SU-DHL-6 (cell line): Measurements from ENCODE around the gene HBZ.

Source experiments
- H2AFZ ChIP-seq: fragments of 200-600 bp; sonication (generic); 2 replicates; pipeline ENCODE4 v1.6.1; 2014; ENCODE audit warnings: low read depth, mild to moderate bottlenecking, moderate library complexity, mixed read lengths, antibody characterized with exemption, low read length; ENCODE audit not compliant: severe bottlenecking
- H3F3A ChIP-seq: fragments of 200-600 bp; shearing (Covaris generic); 2 replicates; pipeline ENCODE4 v1.6.0; 2016; ENCODE audit warnings: antibody characterized with exemption, mild to moderate bottlenecking; ENCODE audit not compliant: insufficient read depth
- H3K27ac ChIP-seq: fragments of 200-600 bp; sonication (generic); 2 replicates; pipeline ENCODE4 v1.5.1; 2016; ENCODE audit warnings: low read depth, mild to moderate bottlenecking, low read length, moderate library complexity, mixed read lengths
- H3K27me3 ChIP-seq: fragments of 200-600 bp; sonication (generic), shearing (Covaris generic); 2 replicates; pipeline ENCODE4 v1.6.0; 2014; ENCODE audit warnings: mild to moderate bottlenecking, low read length
- H3K36me3 ChIP-seq: fragments of 200-600 bp; sonication (generic); 2 replicates; pipeline ENCODE4 v1.6.1; 2014; ENCODE audit warnings: mild to moderate bottlenecking, low read length, mixed read lengths
- H3K4me2 ChIP-seq: fragments of 300-600, 200-600 bp; shearing (Covaris generic), sonication (generic); 2 replicates; pipeline ENCODE4 v1.6.0; 2014; ENCODE audit warnings: low read length, low read depth, mild to moderate bottlenecking; ENCODE audit not compliant: poor library complexity, severe bottlenecking
- H3K4me3 ChIP-seq: fragments of 200-600 bp; sonication (generic); 2 replicates; pipeline ENCODE4 v1.5.1; 2014; ENCODE audit warnings: antibody characterized with exemption, low read length, mild to moderate bottlenecking, mixed read lengths; ENCODE audit not compliant: insufficient read depth, poor library complexity, severe bottlenecking
- H3K79me2 ChIP-seq: fragments of 200-600 bp; sonication (generic); 2 replicates; pipeline ENCODE4 v1.6.1; 2014; ENCODE audit warnings: mild to moderate bottlenecking, low read length, moderate library complexity; ENCODE audit not compliant: insufficient read depth
- H3K9ac ChIP-seq: fragments of 200-600 bp; sonication (generic); 2 replicates; pipeline ENCODE4 v1.7.0; 2014; ENCODE audit warnings: mild to moderate bottlenecking, low read length
- H3K9me2 ChIP-seq: fragments of 200-600 bp; sonication (generic); replicated peaks from 2 replicates; pipeline ENCODE4 v1.6.1; 2014; ENCODE audit warnings: low read length; ENCODE audit not compliant: insufficient read depth
- H3K9me3 ChIP-seq: fragments of 200-600 bp; sonication (generic); 2 replicates; pipeline ENCODE4 v1.6.1; 2014; ENCODE audit warnings: low read length, mixed read lengths; ENCODE audit not compliant: insufficient read depth
- H4K20me1 ChIP-seq: fragments of 200-600 bp; sonication (generic); 2 replicates; pipeline ENCODE4 v1.6.1; 2014; ENCODE audit warnings: low read depth, mild to moderate bottlenecking, antibody characterized with exemption, low read length, moderate library complexity, mixed read lengths
- CTCF ChIP-seq: fragments of 200-600 bp; sonication (generic); IDR thresholded peaks from one replicate; pipeline ENCODE4 v1.5.1; 2017; ENCODE audit warnings: antibody characterized with exemption, mild to moderate bottlenecking, low read length, moderate library complexity; ENCODE audit not compliant: insufficient read depth, poor library complexity, severe bottlenecking
- EZH2phosphoT487 ChIP-seq: fragments of 200-600 bp; sonication (generic), shearing (Covaris generic); conservative IDR thresholded peaks from 2 replicates; pipeline ENCODE4 v1.6.1; 2018; ENCODE audit warnings: mild to moderate bottlenecking, antibody characterized with exemption, low read length, moderate library complexity, mixed read lengths

Gene HBZ

GRCh38 chr16:130533-131173, 21.8 kb upstream of the HBZ start:
- Histone ChIP-seq H3F3A (peaks cover 5% of the 10 kb centered on the region; the same call in 1 of the 2 replicates), H4K20me1 (no peaks in the 10 kb centered on the region), H3K27me3 (no peaks in the 10 kb centered on the region), H3K27ac (no peak overlapping the region), H2AFZ (no peak overlapping the region), H3K9me2 (no peaks in the 10 kb centered on the region), H3K79me2 (peaks cover 59% of the 10 kb centered on the region), H3K4me3 (no peak overlapping the region), H3K9me3 (no peaks in the 10 kb centered on the region), H3K36me3 (no peaks in the 10 kb centered on the region), H3K4me2 (no peak overlapping the region), H3K9ac (no peak overlapping the region)
- TF ChIP-seq CTCF (no peak), EZH2phosphoT487 (no peak)

DNA sequence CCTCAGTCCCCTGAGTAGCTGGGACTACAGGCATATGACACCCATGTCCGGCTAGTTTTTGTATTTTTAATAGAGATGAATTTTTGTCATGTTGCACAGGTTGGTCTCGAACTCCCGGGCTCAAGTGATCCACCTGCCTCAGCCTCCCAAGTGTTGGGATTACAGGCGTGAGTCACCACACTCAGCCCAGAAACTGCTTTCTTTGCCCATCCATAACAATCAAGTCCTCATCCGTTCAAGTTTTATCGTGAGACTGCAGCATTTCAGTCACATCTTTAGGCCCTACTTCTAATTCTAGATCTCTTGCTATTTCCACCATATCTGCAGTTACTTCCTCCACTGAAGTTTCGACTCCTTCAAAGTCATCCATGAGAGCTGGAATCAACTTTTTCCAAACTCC, 20.3 kb upstream of the HBZ start:
- Histone ChIP-seq H3K4me3 (no peak overlapping the region), H2AFZ (no peak overlapping the region), H3K27me3 (no peaks in the 10 kb centered on the region), H3K36me3 (no peaks in the 10 kb centered on the region), H3K4me2 (no peak overlapping the region), H3K9me2 (no peaks in the 10 kb centered on the region), H3K9me3 (no peaks in the 10 kb centered on the region), H3K27ac (no peak overlapping the region), H4K20me1 (no peaks in the 10 kb centered on the region), H3K9ac (no peak overlapping the region), H3F3A (peaks cover 5% of the 10 kb centered on the region), H3K79me2 (peaks cover 71% of the 10 kb centered on the region)
- TF ChIP-seq CTCF, result no peak
- TF ChIP-seq EZH2phosphoT487, result no peak

DNA sequence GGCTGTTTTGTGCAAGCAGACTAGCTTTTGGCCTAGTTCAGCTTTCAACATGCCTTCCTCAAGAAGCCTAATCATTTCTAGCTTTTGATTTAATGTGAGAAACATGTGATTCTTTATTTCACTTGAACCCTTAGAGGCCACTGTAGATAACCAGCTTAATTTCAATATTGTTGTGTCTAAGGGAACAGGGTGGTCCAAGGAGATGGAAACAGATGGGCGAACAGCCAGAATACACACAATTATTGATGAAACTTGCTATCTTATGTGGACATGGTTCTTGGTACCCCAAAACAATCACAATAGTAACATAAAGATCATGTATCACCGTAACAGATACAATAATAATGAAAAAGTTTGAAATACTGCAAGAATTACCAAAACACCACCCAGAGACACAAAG, 18.7 kb upstream of the HBZ start:
- no peaks in the 10 kb centered on the region for H4K20me1 ChIP-seq
- TF ChIP-seq CTCF (no peak), EZH2phosphoT487 (no peak)
- H3K9me2 ChIP-seq, result no peaks in the 10 kb centered on the region

More for the DNA sequence above, 18.7 kb upstream of the HBZ start:
- H3K4me2 ChIP-seq, result no peak overlapping the region
- H3K4me3 ChIP-seq, result no peak overlapping the region
- no peak overlapping the region for H2AFZ ChIP-seq
- H3K9ac ChIP-seq, result no peak overlapping the region
- H3F3A ChIP-seq, result peaks cover 6% of the 10 kb centered on the region
- H3K79me2 ChIP-seq, result peaks cover 75% of the 10 kb centered on the region
- no peaks in the 10 kb centered on the region for H3K9me3 ChIP-seq
- no peaks in the 10 kb centered on the region for H3K27me3 ChIP-seq
- H3K27ac ChIP-seq, result no peak overlapping the region
- no peaks in the 10 kb centered on the region for H3K36me3 ChIP-seq
